DMS 273 (cell line): ENCODE results near the gene EARS2.
"Not testable (repeated sequence)": the region's sequence is repeated elsewhere in the genome, so short reads cannot be mapped to it uniquely, and the experiment has no call there.

Experiments
- DNase-seq: peaks from one replicate; lab custom pipeline; 2025; ENCODE audit not compliant: unreplicated experiment; lab: John Stamatoyannopoulos, UW

Gene EARS2

GRCh38 chr16:23485257-23485614 is 71.9 kb downstream of the EARS2 start:
- DNase-seq, result no peak

DNA sequence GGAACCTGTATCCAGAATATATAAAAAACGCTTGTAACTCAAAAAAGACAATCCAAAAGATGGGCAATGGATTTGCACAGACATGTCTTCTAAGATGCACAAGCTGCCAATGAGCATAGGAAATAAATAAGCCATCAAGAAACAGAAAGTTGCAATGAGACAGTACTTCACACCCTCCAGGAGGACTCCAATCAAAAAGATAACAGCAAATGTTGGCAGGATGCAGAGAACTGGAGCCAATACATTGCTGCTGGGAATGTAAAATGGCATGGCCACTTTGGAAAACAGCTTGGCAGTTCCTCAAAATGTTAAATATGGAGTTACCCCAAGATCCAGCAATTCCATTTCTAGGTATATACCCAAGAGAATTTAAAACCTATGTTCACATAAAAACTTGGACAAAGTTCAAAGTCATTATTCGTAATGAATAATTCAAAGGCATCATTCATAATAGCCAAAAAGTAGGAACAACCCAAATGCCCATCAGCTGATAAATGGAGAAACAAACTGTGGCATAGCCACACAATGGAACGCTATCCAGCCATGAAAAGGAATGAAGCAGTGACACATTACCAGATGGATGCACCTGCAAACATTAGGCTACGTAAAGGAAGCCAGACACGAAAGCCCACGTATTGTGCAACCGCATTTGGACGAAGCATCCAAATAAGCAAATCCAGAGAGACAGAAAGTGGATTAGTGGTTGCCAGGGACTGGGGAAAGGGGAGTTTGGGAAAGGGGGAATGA is 72.5 kb downstream of the EARS2 start:
- DNase-seq, result no peak

DNA sequence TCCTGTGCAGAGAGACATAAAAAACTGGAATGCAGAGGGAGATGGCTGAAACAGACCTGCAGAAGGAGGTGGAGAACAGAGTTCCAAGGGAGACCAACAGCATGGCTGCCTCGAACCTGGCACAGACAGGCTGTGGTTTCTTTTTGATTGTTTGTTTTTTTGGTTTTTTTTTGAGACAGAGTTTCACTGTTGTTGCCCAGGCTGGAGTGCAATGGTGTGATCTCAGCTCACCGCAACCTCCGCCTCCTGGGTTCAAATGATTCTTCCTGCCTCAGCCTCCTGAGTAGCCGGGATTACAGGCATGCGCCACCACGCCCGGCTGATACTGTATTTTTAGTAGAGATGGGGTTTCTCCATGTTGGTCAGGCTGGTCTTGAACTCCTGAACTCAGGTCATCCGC is 73.7 kb downstream of the EARS2 start:
- not testable (repeated sequence) for DNase-seq

- no peak for DNase-seq
Observed at GRCh38 chr16:23482778-23483177, 74.4 kb downstream of the EARS2 start.

- no peak for DNase-seq
Observed at GRCh38 chr16:23480257-23480656, 76.9 kb downstream of the EARS2 start.

- DNase-seq, result no peak
Observed at GRCh38 chr16:23479138-23479537, 78.0 kb downstream of the EARS2 start.

- DNase-seq, result no peak
Observed at GRCh38 chr16:23478566-23478965, 78.6 kb downstream of the EARS2 start.

GRCh38 chr16:23476289-23476688 is 80.9 kb downstream of the EARS2 start:
- no peak for DNase-seq
